Measurements from ENCODE around the gene LNPEP. TPM values are rescaled to one million over a fixed set of nuclear protein-coding genes. Genes with fewer than 3 reads are reported as not detected.

The LNPEP gene
- total RNA-seq, 4 donors from 2014 or later = 28.9 to 64.4 (median 38.5) TPM

GRCh38 chr5:96991708-96992107, 55.8 kb downstream of the LNPEP start:
- H3K9me3 ChIP-seq = no peaks in the 10 kb centered on the region
- no peak for TF ChIP-seq POLR2A (IDR thresholded peaks at IDR 0.05)
- no peak for TF ChIP-seq CTCF (IDR thresholded peaks at IDR 0.05)
- H3K27me3 ChIP-seq = no peaks in the 10 kb centered on the region
- peaks cover 0 to 35% (median 0%) of the 10 kb centered on the region in 3 donors for H3K36me3 ChIP-seq
- H3K4me3 ChIP-seq = no peak overlapping the region
- DNase-seq = no peak
- no peaks in the 10 kb centered on the region for H3K4me1 ChIP-seq
- H3K27ac ChIP-seq = no peak overlapping the region

GRCh38 chr5:96993760-96994159, 57.9 kb downstream of the LNPEP start:
- H3K9me3 ChIP-seq = no peaks in the 10 kb centered on the region
- H3K4me1 ChIP-seq = no peaks in the 10 kb centered on the region
- no peak overlapping the region for H3K27ac ChIP-seq
- H3K27me3 ChIP-seq = no peaks in the 10 kb centered on the region
- peaks cover 0 to 44% (median 0%) of the 10 kb centered on the region in 3 donors for H3K36me3 ChIP-seq
- no peak for DNase-seq
- H3K4me3 ChIP-seq = no peak overlapping the region
- TF ChIP-seq POLR2A (IDR thresholded peaks at IDR 0.05) (no peak), CTCF (IDR thresholded peaks at IDR 0.05) (no peak)

- Histone ChIP-seq H3K27me3 (no peaks in the 10 kb centered on the region), H3K9me3 (no peaks in the 10 kb centered on the region), H3K4me1 (peaks cover 0 to 1% (median 0%) of the 10 kb centered on the region in 4 donors), H3K4me3 (no peak overlapping the region), H3K27ac (no peak overlapping the region), H3K36me3 (peaks cover 0 to 46% (median 0%) of the 10 kb centered on the region in 3 donors)
- no peak for TF ChIP-seq POLR2A (IDR thresholded peaks at IDR 0.05)
- no peak for TF ChIP-seq CTCF (IDR thresholded peaks at IDR 0.05)
- no peak for DNase-seq
Measured at GRCh38 chr5:96994493-96994892, 58.6 kb downstream of the LNPEP start.

- DNase-seq = no peak
- H3K9me3 ChIP-seq = no peaks in the 10 kb centered on the region
- no peak overlapping the region for H3K4me3 ChIP-seq
- H3K27ac ChIP-seq = no peak overlapping the region
- H3K4me1 ChIP-seq = peaks cover 0 to 10% (median 1%) of the 10 kb centered on the region in 4 donors
- no peak for TF ChIP-seq CTCF (IDR thresholded peaks at IDR 0.05)
- no peak for TF ChIP-seq POLR2A (IDR thresholded peaks at IDR 0.05)
- H3K27me3 ChIP-seq = no peaks in the 10 kb centered on the region
- peaks cover 0 to 40% (median 0%) of the 10 kb centered on the region in 3 donors for H3K36me3 ChIP-seq
Measured at GRCh38 chr5:96995419-96995818, 59.5 kb downstream of the LNPEP start.

GRCh38 chr5:96997265-96997859, 61.5 kb downstream of the LNPEP start:
- Histone ChIP-seq H3K4me3 (no peak overlapping the region), H3K36me3 (peaks cover 0 to 27% (median 0%) of the 10 kb centered on the region in 3 donors), H3K9me3 (no peaks in the 10 kb centered on the region), H3K27ac (no peak overlapping the region), H3K27me3 (no peaks in the 10 kb centered on the region), H3K4me1 (peaks cover 0 to 10% (median 1%) of the 10 kb centered on the region in 4 donors)
- DNase-seq = no peak
- TF ChIP-seq POLR2A (IDR thresholded peaks at IDR 0.05) (no peak), CTCF (IDR thresholded peaks at IDR 0.05) (peak in 4 of 6 experiments; percentile 46 to 63 (median 60))

Measured in Peyer's patch (tissue), 4 donors.